Endothelial cell of umbilical vein (primary cell): Measurements from ENCODE around the gene DIPK2B.

Source experiments
- EZH2 ChIP-seq: IDR thresholded peaks from 2 replicates; pipeline ENCODE4 v1.6.1; 2012; ENCODE audit warnings: borderline replicate concordance, low read depth, mild to moderate bottlenecking, moderate library complexity, low read length, inconsistent platforms; ENCODE audit not compliant: severe bottlenecking
- POLR2AphosphoS5 ChIP-seq: IDR thresholded peaks from 2 replicates; pipeline ENCODE4 v1.6.1; 2012; ENCODE audit warnings: low read depth, mild to moderate bottlenecking, control low read depth, low read length, moderate library complexity; ENCODE audit not compliant: insufficient read depth
- TF ChIP-seq, protein P1 (sequence below), 2 donors: IDR thresholded peaks; 1 replicate in 1 of 2; 2 replicates in 1 of 2; pipeline ENCODE4 v1.5.1; 2011; ENCODE audit warnings: low read length in 2 of 2, mild to moderate bottlenecking in 2 of 2, moderate library complexity in 2 of 2, control low read depth in 1 of 2, inconsistent platforms in 1 of 2, low read depth in 1 of 2; ENCODE audit not compliant: insufficient read depth in 1 of 2; ENCODE audit errors: extremely low read depth in 1 of 2

DNA sequence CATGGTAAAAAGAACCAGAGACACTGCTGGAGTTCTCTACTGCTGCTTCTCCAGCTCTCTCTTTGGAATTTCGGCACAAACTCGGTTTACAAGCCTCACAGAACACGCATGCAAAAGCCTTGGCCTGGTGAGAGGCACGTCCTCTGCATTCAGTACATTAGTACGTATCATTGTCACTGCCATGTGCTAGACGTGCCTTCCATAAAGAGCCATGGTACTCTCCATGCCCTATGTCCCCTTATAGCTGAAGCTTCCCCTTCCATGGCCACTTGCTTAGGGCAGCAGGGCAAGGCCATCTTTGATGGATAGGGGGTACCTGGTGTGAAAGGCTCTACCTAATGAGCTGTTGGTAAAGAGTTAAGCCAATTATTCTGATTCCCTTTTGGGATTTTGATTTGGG, 35.0 kb downstream of the DIPK2B start:
- TF ChIP-seq EZH2 (no peak), POLR2AphosphoS5 (no peak)
- TF ChIP-seq, protein P1, sequence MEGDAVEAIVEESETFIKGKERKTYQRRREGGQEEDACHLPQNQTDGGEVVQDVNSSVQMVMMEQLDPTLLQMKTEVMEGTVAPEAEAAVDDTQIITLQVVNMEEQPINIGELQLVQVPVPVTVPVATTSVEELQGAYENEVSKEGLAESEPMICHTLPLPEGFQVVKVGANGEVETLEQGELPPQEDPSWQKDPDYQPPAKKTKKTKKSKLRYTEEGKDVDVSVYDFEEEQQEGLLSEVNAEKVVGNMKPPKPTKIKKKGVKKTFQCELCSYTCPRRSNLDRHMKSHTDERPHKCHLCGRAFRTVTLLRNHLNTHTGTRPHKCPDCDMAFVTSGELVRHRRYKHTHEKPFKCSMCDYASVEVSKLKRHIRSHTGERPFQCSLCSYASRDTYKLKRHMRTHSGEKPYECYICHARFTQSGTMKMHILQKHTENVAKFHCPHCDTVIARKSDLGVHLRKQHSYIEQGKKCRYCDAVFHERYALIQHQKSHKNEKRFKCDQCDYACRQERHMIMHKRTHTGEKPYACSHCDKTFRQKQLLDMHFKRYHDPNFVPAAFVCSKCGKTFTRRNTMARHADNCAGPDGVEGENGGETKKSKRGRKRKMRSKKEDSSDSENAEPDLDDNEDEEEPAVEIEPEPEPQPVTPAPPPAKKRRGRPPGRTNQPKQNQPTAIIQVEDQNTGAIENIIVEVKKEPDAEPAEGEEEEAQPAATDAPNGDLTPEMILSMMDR (IDR thresholded peaks at IDR 0.05; ENCODE audit: extremely low read depth in 1 of 2, insufficient read depth in 1 of 2, low read depth in 1 of 2, low read length in 2 of 2): no peak
